ENCODE results near the gene LPP. TPM values are rescaled to one million over a fixed set of nuclear protein-coding genes. Genes with fewer than 3 reads are reported as not detected.

Gene LPP
- total RNA-seq, 1 experiment from 2014 or later, result 54.0 TPM

DNA sequence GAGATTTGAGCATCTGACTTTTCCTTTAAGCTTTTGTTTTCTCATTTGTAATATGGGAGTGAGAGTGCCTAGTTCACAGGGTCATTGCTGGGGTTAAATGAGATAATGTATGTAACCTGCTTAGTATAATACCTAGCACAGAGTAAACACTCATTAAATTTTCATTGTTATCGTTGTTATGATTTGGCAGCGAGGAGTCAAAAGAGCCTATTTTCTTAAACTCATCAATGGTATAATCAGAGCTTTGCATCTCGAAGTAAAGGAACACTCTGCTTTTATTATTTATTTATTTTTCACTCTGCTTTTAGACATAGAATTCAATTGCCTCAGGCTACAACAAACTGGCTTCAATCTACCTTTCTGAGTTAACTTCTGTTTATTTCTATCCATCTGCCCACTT lies 52.8 kb downstream of the LPP start:
- ATAC-seq, result no peak
- Histone ChIP-seq H3K79me2 (ENCODE audit: insufficient read depth, low read length) (peaks cover 30% of the 10 kb centered on the region; the same call in 1 of the 2 replicates), H3K36me3 (ENCODE audit: control insufficient read depth in 1 of 2, insufficient read depth in 2 of 2, low read length in 2 of 2) (no peaks in the 10 kb centered on the region), H3K27me3 (ENCODE audit: insufficient read depth, low read length) (no peaks in the 10 kb centered on the region), H3K27ac (ENCODE audit: low read depth, low read length) (no peak overlapping the region), H4K20me1 (ENCODE audit: insufficient read depth) (no peaks in the 10 kb centered on the region), H3K9me2 (ENCODE audit: insufficient read depth) (no peaks in the 10 kb centered on the region), H2AFZ (ENCODE audit: low read depth, low read length, poor library complexity, severe bottlenecking) (no peak overlapping the region), H3K9ac (ENCODE audit: low read length) (no peak overlapping the region), H3K4me1 (ENCODE audit: control insufficient read depth in 1 of 2, insufficient read depth in 2 of 2, low read length in 2 of 2) (no peaks in the 10 kb centered on the region), H3K4me3 (replicated peaks in 1 of 2; ENCODE audit: low read depth in 1 of 2, low read length in 2 of 2) (no peak overlapping the region), H3K9me3 (ENCODE audit: control insufficient read depth in 1 of 2, insufficient read depth in 1 of 2, low read depth in 1 of 2, low read length in 2 of 2) (no peaks in the 10 kb centered on the region), H3K4me2 (ENCODE audit: low read length) (no peak overlapping the region)
- BruUV-seq (replicated peaks), result no TSS peak
- CTCF ChIA-PET, result no interaction called here
- TF ChIP-seq SIN3A (IDR thresholded peaks at IDR 0.05; ENCODE audit: low read depth) (no peak), SRF (IDR thresholded peaks at IDR 0.05; ENCODE audit: low read depth) (no peak), ZFX (IDR thresholded peaks at IDR 0.05) (no peak), TCF7L2 (IDR thresholded peaks at IDR 0.05; ENCODE audit: borderline replicate concordance, extremely low read depth, insufficient read depth, insufficient read length) (no peak), MAX (IDR thresholded peaks at IDR 0.05) (no peak), EGR1 (IDR thresholded peaks at IDR 0.05; ENCODE audit: low read depth) (no peak), FOSL1 (IDR thresholded peaks at IDR 0.05; ENCODE audit: low read depth) (no peak)
- RAD21 ChIA-PET (ENCODE audit: low non-redundant PET in 1 of 2, low total read pairs in 2 of 2, uncharacterized antibody in 2 of 2, unreplicated experiment in 2 of 2), result no interaction called here
- POLR2A ChIA-PET, result no interaction called here
- DNase-seq (ENCODE audit: low read depth, low spot score), result no peak
- intact Hi-C loops (cut with micrococcal nuclease), result no loop called here

- no peak overlapping the region for H2AFZ ChIP-seq (ENCODE audit: low read depth, low read length, poor library complexity, severe bottlenecking)
- BruUV-seq (replicated peaks), result no TSS peak
- no peaks in the 10 kb centered on the region for H4K20me1 ChIP-seq (ENCODE audit: insufficient read depth)
- H3K9me3 ChIP-seq (ENCODE audit: control insufficient read depth in 1 of 2, insufficient read depth in 1 of 2, low read depth in 1 of 2, low read length in 2 of 2), result no peaks in the 10 kb centered on the region
- H3K9ac ChIP-seq (ENCODE audit: low read length), result no peak overlapping the region
- H3K4me2 ChIP-seq (ENCODE audit: low read length), result no peak overlapping the region
- H3K4me1 ChIP-seq (ENCODE audit: control insufficient read depth in 1 of 2, insufficient read depth in 2 of 2, low read length in 2 of 2), result no peaks in the 10 kb centered on the region
- no peaks in the 10 kb centered on the region for H3K9me2 ChIP-seq (ENCODE audit: insufficient read depth)
- no peak overlapping the region for H3K4me3 ChIP-seq (replicated peaks in 1 of 2; ENCODE audit: low read depth in 1 of 2, low read length in 2 of 2)
- no peak overlapping the region for H3K27ac ChIP-seq (ENCODE audit: low read depth, low read length)
- CTCF ChIA-PET, result no interaction called here
- no peaks in the 10 kb centered on the region for H3K36me3 ChIP-seq (ENCODE audit: control insufficient read depth in 1 of 2, insufficient read depth in 2 of 2, low read length in 2 of 2)
- POLR2A ChIA-PET, result no interaction called here
- DNase-seq (ENCODE audit: low read depth, low spot score) (no peak), ATAC-seq (no peak)
- intact Hi-C loops (cut with micrococcal nuclease), result no loop called here
- no peaks in the 10 kb centered on the region for H3K27me3 ChIP-seq (ENCODE audit: insufficient read depth, low read length)
- RAD21 ChIA-PET (ENCODE audit: low non-redundant PET in 1 of 2, low total read pairs in 2 of 2, uncharacterized antibody in 2 of 2, unreplicated experiment in 2 of 2), result no interaction called here
- H3K79me2 ChIP-seq (ENCODE audit: insufficient read depth, low read length), result peaks cover 30% of the 10 kb centered on the region; the same call in 1 of the 2 replicates
- TF ChIP-seq EZH2phosphoT487 (IDR thresholded peaks at IDR 0.05; ENCODE audit: borderline replicate concordance), result no peak
- TF ChIP-seq ZNF274 (IDR thresholded peaks at IDR 0.05; ENCODE audit: low read depth, low read length), result no peak
- no peak for TF ChIP-seq SRF (IDR thresholded peaks at IDR 0.05; ENCODE audit: low read depth)
- no peak for TF ChIP-seq YY1 (IDR thresholded peaks at IDR 0.05; ENCODE audit: extremely low read depth, insufficient replicate concordance, low read depth, low read length)
- TF ChIP-seq RAD21 (IDR thresholded peaks at IDR 0.05; ENCODE audit: low read depth), result no peak
- TF ChIP-seq, protein P1, sequence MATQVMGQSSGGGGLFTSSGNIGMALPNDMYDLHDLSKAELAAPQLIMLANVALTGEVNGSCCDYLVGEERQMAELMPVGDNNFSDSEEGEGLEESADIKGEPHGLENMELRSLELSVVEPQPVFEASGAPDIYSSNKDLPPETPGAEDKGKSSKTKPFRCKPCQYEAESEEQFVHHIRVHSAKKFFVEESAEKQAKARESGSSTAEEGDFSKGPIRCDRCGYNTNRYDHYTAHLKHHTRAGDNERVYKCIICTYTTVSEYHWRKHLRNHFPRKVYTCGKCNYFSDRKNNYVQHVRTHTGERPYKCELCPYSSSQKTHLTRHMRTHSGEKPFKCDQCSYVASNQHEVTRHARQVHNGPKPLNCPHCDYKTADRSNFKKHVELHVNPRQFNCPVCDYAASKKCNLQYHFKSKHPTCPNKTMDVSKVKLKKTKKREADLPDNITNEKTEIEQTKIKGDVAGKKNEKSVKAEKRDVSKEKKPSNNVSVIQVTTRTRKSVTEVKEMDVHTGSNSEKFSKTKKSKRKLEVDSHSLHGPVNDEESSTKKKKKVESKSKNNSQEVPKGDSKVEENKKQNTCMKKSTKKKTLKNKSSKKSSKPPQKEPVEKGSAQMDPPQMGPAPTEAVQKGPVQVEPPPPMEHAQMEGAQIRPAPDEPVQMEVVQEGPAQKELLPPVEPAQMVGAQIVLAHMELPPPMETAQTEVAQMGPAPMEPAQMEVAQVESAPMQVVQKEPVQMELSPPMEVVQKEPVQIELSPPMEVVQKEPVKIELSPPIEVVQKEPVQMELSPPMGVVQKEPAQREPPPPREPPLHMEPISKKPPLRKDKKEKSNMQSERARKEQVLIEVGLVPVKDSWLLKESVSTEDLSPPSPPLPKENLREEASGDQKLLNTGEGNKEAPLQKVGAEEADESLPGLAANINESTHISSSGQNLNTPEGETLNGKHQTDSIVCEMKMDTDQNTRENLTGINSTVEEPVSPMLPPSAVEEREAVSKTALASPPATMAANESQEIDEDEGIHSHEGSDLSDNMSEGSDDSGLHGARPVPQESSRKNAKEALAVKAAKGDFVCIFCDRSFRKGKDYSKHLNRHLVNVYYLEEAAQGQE (IDR thresholded peaks at IDR 0.05; ENCODE audit: low read depth), result no peak
- no peak for TF ChIP-seq ZBTB33 (IDR thresholded peaks at IDR 0.05; ENCODE audit: extremely low read depth, insufficient replicate concordance, low read length)
- no peak for TF ChIP-seq TCF7L2 (IDR thresholded peaks at IDR 0.05; ENCODE audit: borderline replicate concordance, extremely low read depth, insufficient read depth, insufficient read length)
- TF ChIP-seq POLR2AphosphoS5 (IDR thresholded peaks at IDR 0.05; ENCODE audit: low read depth, low read length), result no peak
- TF ChIP-seq SIN3A (IDR thresholded peaks at IDR 0.05; ENCODE audit: low read depth), result no peak
- no peak for TF ChIP-seq JUND (IDR thresholded peaks at IDR 0.05)
- TF ChIP-seq ZFX (IDR thresholded peaks at IDR 0.05), result no peak
Observed at GRCh38 chr3:188207941-188208515, 54.1 kb downstream of the LPP start.
